ENCODE results near the gene MRPL49. TPM values are rescaled to one million over a fixed set of nuclear protein-coding genes. Genes with fewer than 3 reads are reported as not detected.
A peak's percentile ranks its signal among the peaks of the same experiment; 100 is the strongest.

The MRPL49 gene
- total and polyA plus RNA-seq, 2 of the 13 experiments (the other 11 are each of a cell fraction or from before 2014, with no cell fraction given), result 39.2 to 53.3 TPM

DNA sequence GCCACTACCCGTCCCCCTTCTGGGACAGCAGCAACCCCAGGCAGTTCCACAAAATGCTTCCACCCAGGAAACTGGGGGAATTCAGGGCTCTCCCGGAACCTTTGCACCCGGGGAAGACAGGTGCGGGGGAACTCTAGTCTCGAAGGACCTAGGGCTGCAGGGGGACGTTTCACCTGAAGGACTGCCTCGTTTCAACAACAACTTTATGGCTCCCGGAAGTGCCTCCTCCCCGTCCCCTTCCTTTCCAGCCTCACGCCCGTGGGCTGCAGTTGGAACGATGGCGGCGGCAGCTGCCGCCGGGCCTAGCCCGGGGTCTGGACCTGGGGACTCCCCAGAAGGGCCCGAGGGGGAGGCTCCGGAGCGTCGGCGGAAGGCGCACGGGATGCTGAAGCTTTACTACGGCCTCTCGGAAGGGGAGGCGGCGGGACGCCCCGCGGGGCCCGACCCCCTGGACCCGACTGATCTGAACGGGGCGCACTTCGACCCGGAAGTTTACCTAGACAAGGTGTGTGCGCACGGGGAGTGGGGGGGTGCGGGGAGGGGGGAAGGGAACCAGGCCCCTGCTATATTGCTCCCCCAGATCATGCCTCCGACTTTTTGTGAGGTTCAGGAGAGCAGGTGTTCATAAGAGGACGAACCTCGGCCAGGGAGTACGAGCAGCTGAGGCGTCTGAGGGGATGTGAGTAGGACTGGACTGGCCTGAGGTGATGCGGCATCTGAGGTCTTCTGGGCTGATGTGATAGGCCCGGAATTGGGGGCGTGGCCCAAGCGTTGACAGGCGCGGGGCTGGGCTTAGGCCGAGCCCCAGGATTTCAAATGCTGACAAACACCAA, 25.9 kb upstream of the MRPL49 start, which contains the start of gene VPS51 (continued):
- TF ChIP-seq, protein P1, sequence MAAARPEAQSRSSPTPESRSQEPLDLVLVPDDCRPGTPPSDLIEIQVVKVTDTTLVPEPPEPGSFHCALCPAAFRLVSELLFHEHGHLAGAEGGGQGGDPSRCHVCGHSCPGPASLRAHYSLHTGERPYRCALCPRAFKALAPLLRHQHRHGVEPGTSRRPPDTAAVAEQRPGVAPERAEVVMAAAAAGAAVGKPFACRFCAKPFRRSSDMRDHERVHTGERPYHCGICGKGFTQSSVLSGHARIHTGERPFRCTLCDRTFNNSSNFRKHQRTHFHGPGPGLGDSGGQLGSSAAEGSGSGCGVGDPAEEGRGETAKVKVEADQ (CRISPR knock-in tag; IDR thresholded peaks at IDR 0.05; ENCODE audit: borderline replicate concordance), result peak; percentile 25; the same call in 1 of the 2 replicates
- TF ChIP-seq, protein P2, sequence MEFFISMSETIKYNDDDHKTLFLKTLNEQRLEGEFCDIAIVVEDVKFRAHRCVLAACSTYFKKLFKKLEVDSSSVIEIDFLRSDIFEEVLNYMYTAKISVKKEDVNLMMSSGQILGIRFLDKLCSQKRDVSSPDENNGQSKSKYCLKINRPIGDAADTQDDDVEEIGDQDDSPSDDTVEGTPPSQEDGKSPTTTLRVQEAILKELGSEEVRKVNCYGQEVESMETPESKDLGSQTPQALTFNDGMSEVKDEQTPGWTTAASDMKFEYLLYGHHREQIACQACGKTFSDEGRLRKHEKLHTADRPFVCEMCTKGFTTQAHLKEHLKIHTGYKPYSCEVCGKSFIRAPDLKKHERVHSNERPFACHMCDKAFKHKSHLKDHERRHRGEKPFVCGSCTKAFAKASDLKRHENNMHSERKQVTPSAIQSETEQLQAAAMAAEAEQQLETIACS (CRISPR knock-in tag; IDR thresholded peaks at IDR 0.05), result no peak
- TF ChIP-seq MLLT10 (CRISPR knock-in tag; IDR thresholded peaks at IDR 0.05), result no peak
- TF ChIP-seq, protein P3, sequence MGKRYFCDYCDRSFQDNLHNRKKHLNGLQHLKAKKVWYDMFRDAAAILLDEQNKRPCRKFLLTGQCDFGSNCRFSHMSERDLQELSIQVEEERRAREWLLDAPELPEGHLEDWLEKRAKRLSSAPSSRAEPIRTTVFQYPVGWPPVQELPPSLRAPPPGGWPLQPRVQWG (CRISPR knock-in tag; IDR thresholded peaks at IDR 0.05; ENCODE audit: borderline replicate concordance, low read depth), result no peak
- TF ChIP-seq MEIS1 (CRISPR knock-in tag; IDR thresholded peaks at IDR 0.05; ENCODE audit: borderline replicate concordance), result peak; percentile 60; the same call in 1 of the 2 replicates
- peak; percentile 64 for TF ChIP-seq PTBP1 (IDR thresholded peaks at IDR 0.05; ENCODE audit: low read depth, low read length, poor library complexity, severe bottlenecking)
- peak; percentile 86; the same call in 1 of the 2 replicates for TF ChIP-seq ZNF556 (CRISPR knock-in tag; IDR thresholded peaks at IDR 0.05; ENCODE audit: borderline replicate concordance)
- TF ChIP-seq, protein P4, sequence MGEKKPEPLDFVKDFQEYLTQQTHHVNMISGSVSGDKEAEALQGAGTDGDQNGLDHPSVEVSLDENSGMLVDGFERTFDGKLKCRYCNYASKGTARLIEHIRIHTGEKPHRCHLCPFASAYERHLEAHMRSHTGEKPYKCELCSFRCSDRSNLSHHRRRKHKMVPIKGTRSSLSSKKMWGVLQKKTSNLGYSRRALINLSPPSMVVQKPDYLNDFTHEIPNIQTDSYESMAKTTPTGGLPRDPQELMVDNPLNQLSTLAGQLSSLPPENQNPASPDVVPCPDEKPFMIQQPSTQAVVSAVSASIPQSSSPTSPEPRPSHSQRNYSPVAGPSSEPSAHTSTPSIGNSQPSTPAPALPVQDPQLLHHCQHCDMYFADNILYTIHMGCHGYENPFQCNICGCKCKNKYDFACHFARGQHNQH (CRISPR knock-in tag; IDR thresholded peaks at IDR 0.05), result peak; percentile 83; the same call in 1 of the 2 replicates
- TF ChIP-seq ZFP1 (CRISPR knock-in tag; IDR thresholded peaks at IDR 0.05), result peak; percentile 82
- TF ChIP-seq KMT2A (CRISPR knock-in tag; IDR thresholded peaks at IDR 0.05), result peak; percentile 34; the same call in 1 of the 2 replicates
- TF ChIP-seq ZNF558 (CRISPR knock-in tag; IDR thresholded peaks at IDR 0.05; ENCODE audit: borderline replicate concordance), result peak; percentile 51; the same call in 1 of the 2 replicates
- TF ChIP-seq MAFG (CRISPR knock-in tag; IDR thresholded peaks at IDR 0.05), result no peak
- no peak; the same call in 1 of the 2 replicates for TF ChIP-seq ZSCAN29 (CRISPR knock-in tag; conservative IDR thresholded peaks at IDR 0.05)
- no peak for TF ChIP-seq ZNF264 (CRISPR knock-in tag; IDR thresholded peaks at IDR 0.05)
- no peak for TF ChIP-seq ZBTB3 (CRISPR knock-in tag; IDR thresholded peaks at IDR 0.05; ENCODE audit: borderline replicate concordance, low read depth)
- TF ChIP-seq HNF4A (CRISPR knock-in tag; IDR thresholded peaks at IDR 0.05), result peak; percentile 73
- TF ChIP-seq, protein P5, sequence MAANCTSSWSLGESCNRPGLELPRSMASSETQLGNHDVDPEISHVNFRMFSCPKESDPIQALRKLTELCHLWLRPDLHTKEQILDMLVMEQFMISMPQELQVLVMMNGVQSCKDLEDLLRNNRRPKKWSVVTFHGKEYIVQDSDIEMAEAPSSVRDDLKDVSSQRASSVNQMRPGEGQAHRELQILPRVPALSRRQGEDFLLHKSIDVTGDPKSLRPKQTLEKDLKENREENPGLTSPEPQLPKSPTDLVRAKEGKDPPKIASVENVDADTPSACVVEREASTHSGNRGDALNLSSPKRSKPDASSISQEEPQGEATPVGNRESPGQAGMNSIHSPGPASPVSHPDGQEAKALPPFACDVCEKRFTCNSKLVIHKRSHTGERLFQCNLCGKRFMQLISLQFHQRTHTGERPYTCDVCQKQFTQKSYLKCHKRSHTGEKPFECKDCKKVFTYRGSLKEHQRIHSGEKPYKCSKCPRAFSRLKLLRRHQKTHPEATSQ (CRISPR knock-in tag; IDR thresholded peaks at IDR 0.05; ENCODE audit: borderline replicate concordance), result peak; percentile 64; the same call in 1 of the 2 replicates
- TF ChIP-seq ELF3 (CRISPR knock-in tag; IDR thresholded peaks at IDR 0.05), result peak; percentile 89
- peak; percentile 94 for TF ChIP-seq ZKSCAN1 (IDR thresholded peaks at IDR 0.05; ENCODE audit: low read length)
- no peak for TF ChIP-seq RNF2 (conservative IDR thresholded peaks at IDR 0.05; ENCODE audit: low read depth)
- TF ChIP-seq ZNF431 (CRISPR knock-in tag; IDR thresholded peaks at IDR 0.05; ENCODE audit: borderline replicate concordance, low read depth), result no peak; the same call in 1 of the 2 replicates
- TF ChIP-seq, protein P6, sequence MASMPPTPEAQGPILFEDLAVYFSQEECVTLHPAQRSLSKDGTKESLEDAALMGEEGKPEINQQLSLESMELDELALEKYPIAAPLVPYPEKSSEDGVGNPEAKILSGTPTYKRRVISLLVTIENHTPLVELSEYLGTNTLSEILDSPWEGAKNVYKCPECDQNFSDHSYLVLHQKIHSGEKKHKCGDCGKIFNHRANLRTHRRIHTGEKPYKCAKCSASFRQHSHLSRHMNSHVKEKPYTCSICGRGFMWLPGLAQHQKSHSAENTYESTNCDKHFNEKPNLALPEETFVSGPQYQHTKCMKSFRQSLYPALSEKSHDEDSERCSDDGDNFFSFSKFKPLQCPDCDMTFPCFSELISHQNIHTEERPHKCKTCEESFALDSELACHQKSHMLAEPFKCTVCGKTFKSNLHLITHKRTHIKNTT (CRISPR knock-in tag; IDR thresholded peaks at IDR 0.05), result no peak
- no peak for TF ChIP-seq SOX6 (IDR thresholded peaks at IDR 0.05)
- TF ChIP-seq SOX6 (CRISPR knock-in tag; IDR thresholded peaks at IDR 0.05), result peak; percentile 50; the same call in 1 of the 2 replicates

Measured in HepG2 (cell line).